ENCODE measurements around the gene PCDHGB7. TPM values are rescaled to one million over a fixed set of nuclear protein-coding genes. Genes with fewer than 3 reads are reported as not detected.
"Not testable (repeated sequence)": the region's sequence is repeated elsewhere in the genome, so short reads cannot be mapped to it uniquely, and the experiment has no call there.

Gene PCDHGB7
- total RNA-seq, 1 donor from 2014 or later: 3.5 TPM

DNA sequence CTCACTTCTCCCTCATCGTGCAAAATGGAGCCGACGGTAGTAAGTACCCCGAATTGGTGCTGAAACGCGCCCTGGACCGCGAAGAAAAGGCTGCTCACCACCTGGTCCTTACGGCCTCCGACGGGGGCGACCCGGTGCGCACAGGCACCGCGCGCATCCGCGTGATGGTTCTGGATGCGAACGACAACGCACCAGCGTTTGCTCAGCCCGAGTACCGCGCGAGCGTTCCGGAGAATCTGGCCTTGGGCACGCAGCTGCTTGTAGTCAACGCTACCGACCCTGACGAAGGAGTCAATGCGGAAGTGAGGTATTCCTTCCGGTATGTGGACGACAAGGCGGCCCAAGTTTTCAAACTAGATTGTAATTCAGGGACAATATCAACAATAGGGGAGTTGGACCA, 13.8 kb downstream of the PCDHGB7 start:
- Mint-ChIP-seq H3K27ac (ENCODE audit: unreplicated experiment) (no peak overlapping the region), H3K4me3 (ENCODE audit: unreplicated experiment) (no peak overlapping the region), H3K9me3 (ENCODE audit: low read depth) (peaks cover 41% of the 10 kb centered on the region), H3K36me3 (ENCODE audit: low read depth) (peaks cover 43% of the 10 kb centered on the region), H3K27me3 (ENCODE audit: low read depth) (no peaks in the 10 kb centered on the region), H3K4me1 (ENCODE audit: low read depth) (no peaks in the 10 kb centered on the region)
- DNase-seq (ENCODE audit: low spot score): no peak
- TF ChIP-seq, protein P1, sequence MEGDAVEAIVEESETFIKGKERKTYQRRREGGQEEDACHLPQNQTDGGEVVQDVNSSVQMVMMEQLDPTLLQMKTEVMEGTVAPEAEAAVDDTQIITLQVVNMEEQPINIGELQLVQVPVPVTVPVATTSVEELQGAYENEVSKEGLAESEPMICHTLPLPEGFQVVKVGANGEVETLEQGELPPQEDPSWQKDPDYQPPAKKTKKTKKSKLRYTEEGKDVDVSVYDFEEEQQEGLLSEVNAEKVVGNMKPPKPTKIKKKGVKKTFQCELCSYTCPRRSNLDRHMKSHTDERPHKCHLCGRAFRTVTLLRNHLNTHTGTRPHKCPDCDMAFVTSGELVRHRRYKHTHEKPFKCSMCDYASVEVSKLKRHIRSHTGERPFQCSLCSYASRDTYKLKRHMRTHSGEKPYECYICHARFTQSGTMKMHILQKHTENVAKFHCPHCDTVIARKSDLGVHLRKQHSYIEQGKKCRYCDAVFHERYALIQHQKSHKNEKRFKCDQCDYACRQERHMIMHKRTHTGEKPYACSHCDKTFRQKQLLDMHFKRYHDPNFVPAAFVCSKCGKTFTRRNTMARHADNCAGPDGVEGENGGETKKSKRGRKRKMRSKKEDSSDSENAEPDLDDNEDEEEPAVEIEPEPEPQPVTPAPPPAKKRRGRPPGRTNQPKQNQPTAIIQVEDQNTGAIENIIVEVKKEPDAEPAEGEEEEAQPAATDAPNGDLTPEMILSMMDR (IDR thresholded peaks at IDR 0.05): no peak

DNA sequence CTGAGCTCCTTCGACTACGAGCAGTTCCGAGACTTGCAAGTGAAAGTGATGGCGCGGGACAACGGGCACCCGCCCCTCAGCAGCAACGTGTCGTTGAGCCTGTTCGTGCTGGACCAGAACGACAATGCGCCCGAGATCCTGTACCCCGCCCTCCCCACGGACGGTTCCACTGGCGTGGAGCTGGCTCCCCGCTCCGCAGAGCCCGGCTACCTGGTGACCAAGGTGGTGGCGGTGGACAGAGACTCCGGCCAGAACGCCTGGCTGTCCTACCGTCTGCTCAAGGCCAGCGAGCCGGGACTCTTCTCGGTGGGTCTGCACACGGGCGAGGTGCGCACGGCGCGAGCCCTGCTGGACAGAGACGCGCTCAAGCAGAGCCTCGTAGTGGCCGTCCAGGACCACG, 14.8 kb downstream of the PCDHGB7 start:
- not testable (repeated sequence) for H3K27ac Mint-ChIP-seq (ENCODE audit: unreplicated experiment); DNase-seq (ENCODE audit: low spot score); H3K4me1 Mint-ChIP-seq (ENCODE audit: low read depth); H3K4me3 Mint-ChIP-seq (ENCODE audit: unreplicated experiment); H3K27me3 Mint-ChIP-seq (ENCODE audit: low read depth)
- H3K9me3 Mint-ChIP-seq (ENCODE audit: low read depth): peaks cover 32% of the 10 kb centered on the region
- H3K36me3 Mint-ChIP-seq (ENCODE audit: low read depth): peaks cover 36% of the 10 kb centered on the region

- not testable (repeated sequence) for DNase-seq (ENCODE audit: low spot score)
Observed at GRCh38 chr5:141432726-141433125, 15.2 kb downstream of the PCDHGB7 start.

GRCh38 chr5:141434006-141434405, 16.5 kb downstream of the PCDHGB7 start:
- DNase-seq (ENCODE audit: low spot score): no peak
- H3K27ac Mint-ChIP-seq (ENCODE audit: unreplicated experiment): no peak overlapping the region
- TF ChIP-seq, protein P1 (IDR thresholded peaks at IDR 0.05): no peak
- H3K36me3 Mint-ChIP-seq (ENCODE audit: low read depth): peaks cover 27% of the 10 kb centered on the region
- no peak overlapping the region for H3K4me3 Mint-ChIP-seq (ENCODE audit: unreplicated experiment)
- peaks cover 26% of the 10 kb centered on the region for H3K9me3 Mint-ChIP-seq (ENCODE audit: low read depth)
- no peaks in the 10 kb centered on the region for H3K27me3 Mint-ChIP-seq (ENCODE audit: low read depth)
- peaks cover 4% of the 10 kb centered on the region for H3K4me1 Mint-ChIP-seq (ENCODE audit: low read depth)

More at GRCh38 chr5:141432726-141433125, 15.2 kb downstream of the PCDHGB7 start:
- not testable (repeated sequence) for H3K4me3 Mint-ChIP-seq (ENCODE audit: unreplicated experiment); H3K27ac Mint-ChIP-seq (ENCODE audit: unreplicated experiment); H3K4me1 Mint-ChIP-seq (ENCODE audit: low read depth); H3K27me3 Mint-ChIP-seq (ENCODE audit: low read depth)
- Mint-ChIP-seq H3K9me3 (ENCODE audit: low read depth) (peaks cover 32% of the 10 kb centered on the region), H3K36me3 (ENCODE audit: low read depth) (peaks cover 33% of the 10 kb centered on the region)

DNA sequence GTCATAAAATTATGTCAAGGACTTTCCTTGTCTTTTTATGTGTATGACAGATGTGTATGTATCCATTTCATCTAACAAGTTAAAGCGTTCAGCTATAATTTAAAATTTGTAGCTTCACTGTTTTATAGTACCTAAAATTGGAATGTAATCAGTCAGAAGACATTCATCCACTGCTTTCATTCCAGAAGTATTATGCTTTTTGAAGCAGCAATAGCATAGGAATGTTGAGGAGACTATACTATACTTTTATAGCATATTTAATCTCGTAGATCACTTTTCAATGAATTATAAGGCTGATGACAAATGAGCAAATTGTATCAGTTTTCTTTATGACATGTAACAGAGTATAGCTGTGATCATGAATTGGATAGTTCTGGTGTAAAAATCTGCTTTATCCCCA, 19.7 kb downstream of the PCDHGB7 start:
- TF ChIP-seq, protein P1 (IDR thresholded peaks at IDR 0.05): no peak
- Mint-ChIP-seq H3K9me3 (ENCODE audit: low read depth) (peaks cover 21% of the 10 kb centered on the region), H3K36me3 (ENCODE audit: low read depth) (peaks cover 16% of the 10 kb centered on the region), H3K4me3 (ENCODE audit: unreplicated experiment) (no peak overlapping the region), H3K27ac (ENCODE audit: unreplicated experiment) (no peak overlapping the region), H3K4me1 (ENCODE audit: low read depth) (peaks cover 4% of the 10 kb centered on the region), H3K27me3 (ENCODE audit: low read depth) (no peaks in the 10 kb centered on the region)
- DNase-seq (ENCODE audit: low spot score): no peak

DNA sequence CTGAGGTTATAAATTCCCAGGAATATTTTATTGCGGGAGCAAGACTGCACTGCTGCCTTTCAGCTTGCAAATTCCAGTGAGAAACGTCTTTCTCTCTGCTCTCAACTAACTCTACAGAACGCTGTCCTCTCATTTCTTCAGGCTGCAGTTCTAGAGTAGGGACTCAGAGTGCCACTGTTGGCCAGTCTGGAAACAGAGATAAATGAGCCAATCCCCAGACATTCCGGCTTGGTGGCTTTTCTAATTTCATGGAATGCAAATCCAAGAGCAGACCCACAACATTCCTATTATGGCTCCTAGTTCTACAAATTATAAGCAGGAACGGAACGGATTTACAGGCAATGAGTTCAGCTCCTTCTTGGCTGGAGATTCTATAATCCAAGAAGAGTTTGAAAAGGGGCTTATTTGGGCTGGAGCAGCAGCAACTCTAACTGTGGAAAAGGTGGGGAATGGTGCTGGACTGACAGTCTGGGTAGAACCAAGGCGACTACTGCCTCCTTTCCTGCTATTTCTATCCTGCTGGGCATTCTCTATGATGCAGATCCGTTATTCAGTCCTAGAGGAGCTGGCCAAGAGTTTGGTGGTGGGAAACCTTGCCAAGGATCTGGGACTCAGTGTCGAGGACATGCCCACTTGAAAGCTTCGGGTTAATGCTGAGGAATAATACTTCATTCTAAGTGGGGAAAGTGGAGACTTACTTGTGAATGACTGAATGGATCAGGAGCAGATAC, 22.1 kb downstream of the PCDHGB7 start:
- no peaks in the 10 kb centered on the region for H3K27me3 Mint-ChIP-seq (ENCODE audit: low read depth)
- H3K9me3 Mint-ChIP-seq (ENCODE audit: low read depth): peaks cover 16% of the 10 kb centered on the region
- no peak overlapping the region for H3K4me3 Mint-ChIP-seq (ENCODE audit: unreplicated experiment)
- TF ChIP-seq, protein P1 (IDR thresholded peaks at IDR 0.05): no peak
- H3K4me1 Mint-ChIP-seq (ENCODE audit: low read depth): peaks cover 4% of the 10 kb centered on the region
- H3K36me3 Mint-ChIP-seq (ENCODE audit: low read depth): peaks cover 11% of the 10 kb centered on the region
- H3K27ac Mint-ChIP-seq (ENCODE audit: unreplicated experiment): no peak overlapping the region
- no peak for DNase-seq (ENCODE audit: low spot score)
